GM19193 (cell line): ENCODE measurements around the gene FGGY.

Experiments
- POLR2A ChIP-seq: IDR thresholded peaks from 4 replicates; pipeline ENCODE4 v1.6.1; 2011; ENCODE audit not compliant: insufficient read depth, insufficient read length; ENCODE audit errors: extremely low read depth

Gene FGGY

DNA sequence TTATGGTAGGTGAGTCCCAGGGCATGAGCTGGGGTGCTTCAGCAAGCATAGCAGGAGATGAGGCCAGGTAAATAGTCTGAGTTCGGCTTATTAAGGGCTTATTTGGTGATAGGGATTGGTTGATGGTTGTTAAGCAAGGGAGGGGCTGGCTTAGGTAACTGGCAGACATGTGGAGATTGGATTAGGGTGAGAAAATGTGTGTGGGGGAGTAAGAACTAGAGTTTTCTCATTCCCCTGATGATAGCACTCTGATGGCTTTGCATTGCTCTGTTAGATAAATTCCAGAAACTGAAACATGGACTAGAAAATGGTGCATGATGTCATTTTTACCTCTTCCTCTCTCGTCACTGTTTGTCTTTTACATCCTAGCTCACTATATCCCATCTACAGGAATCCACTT is 53.6 kb downstream of the FGGY start:
- no peak for TF ChIP-seq POLR2A

DNA sequence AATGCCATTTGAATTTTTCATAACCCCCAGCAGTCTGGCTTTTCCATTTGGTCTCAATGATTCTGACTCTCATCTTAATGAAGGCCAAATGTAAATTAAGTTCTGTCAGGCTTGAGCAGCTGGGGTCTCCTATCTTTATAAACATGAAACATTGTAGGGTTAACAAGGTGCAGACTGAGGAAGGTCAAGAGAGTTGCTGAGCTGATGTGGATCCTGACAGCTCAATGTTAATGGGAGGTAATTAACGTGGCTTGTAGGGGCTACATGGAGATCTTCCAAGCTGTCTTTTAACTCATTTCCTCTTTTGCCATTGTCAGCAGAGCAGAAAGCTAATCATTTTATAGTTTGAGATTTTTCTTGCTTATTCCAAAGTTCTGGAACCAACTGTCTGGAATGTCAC is 55.2 kb downstream of the FGGY start:
- TF ChIP-seq POLR2A, result no peak

DNA sequence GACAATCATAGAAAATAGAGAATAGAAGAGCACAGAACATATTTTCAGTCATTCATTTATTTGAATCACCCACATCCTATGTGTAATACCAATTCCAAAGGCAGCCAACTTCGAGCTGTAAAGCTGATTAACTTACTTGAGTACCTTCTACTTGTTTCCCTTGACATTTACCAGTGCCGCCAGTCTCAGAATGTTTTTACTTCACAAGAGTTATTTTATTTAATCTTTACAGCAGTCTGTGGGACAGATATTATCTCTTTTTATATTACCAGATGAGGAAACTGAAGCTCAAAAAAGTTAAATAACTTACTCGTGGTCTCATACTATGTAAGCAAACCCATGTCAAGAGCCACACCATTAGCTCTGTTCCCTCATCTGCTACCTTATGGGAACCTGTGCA is 56.6 kb downstream of the FGGY start:
- no peak for TF ChIP-seq POLR2A

DNA sequence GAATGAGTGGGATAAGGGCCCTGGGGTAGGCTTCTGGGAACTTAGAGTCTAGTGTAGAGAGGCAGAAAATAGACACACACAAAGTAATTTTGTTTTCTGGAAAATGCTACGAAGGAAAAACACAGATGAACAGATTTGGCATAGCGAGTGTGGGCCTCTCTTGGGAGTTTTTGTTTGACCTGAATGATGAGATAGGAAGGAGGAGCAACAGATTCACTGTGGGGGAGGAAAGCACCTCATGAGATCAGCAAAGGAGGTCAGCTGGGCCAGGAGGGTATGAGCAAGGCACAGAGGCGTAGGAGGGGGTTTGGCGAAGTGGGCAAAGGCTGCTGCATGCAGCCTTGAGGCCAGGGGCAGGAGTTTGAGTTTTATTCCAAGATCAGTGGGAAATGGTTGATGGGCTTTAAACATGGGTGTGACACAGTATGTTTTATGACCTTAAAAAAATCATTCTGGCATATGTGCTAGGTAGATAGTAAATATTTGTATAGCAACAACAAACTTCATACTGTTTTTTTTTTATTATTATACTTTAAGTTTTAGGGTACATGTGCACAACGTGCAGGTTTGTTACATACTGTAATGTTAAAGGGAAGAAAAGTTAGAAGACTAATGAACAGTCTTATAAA is 57.9 kb downstream of the FGGY start:
- TF ChIP-seq POLR2A, result no peak

DNA sequence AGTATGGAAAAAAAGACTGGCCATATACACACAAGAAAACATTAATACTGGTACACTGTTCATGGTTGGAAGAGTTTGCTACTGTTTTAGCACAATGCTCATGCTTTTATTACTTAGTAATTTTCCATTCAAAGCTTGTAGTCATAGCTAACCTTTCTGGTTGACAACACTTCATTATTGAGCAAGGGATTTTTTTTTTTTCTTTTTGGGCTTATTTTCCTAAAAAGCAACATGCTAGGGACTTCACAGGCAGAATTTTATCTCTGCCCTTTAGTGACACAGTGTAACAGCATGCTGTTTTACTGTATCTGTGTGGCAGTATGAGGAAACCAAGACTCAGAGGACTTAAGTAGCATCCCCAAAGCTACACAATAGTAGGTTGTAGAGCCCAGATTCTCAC is 58.5 kb downstream of the FGGY start:
- TF ChIP-seq POLR2A, result no peak

DNA sequence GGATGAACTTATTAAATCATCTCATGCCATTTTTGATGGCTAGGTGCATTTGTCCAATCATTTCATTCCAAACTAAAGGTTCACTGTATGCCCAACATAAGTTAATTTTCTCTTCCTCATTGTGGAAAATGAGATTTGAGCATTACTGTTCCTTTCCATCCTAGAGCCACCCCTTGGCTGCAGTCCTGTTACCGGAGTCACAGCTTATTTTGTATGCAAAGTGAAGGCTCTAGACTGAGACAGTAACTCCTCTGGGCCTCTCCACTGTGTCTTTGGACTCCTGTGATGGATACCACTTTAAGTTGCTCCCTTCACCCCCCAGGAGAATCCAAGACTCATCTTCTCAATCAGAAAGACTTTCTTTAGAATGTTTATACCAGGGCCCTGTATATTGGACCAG is 59.7 kb downstream of the FGGY start:
- no peak for TF ChIP-seq POLR2A

DNA sequence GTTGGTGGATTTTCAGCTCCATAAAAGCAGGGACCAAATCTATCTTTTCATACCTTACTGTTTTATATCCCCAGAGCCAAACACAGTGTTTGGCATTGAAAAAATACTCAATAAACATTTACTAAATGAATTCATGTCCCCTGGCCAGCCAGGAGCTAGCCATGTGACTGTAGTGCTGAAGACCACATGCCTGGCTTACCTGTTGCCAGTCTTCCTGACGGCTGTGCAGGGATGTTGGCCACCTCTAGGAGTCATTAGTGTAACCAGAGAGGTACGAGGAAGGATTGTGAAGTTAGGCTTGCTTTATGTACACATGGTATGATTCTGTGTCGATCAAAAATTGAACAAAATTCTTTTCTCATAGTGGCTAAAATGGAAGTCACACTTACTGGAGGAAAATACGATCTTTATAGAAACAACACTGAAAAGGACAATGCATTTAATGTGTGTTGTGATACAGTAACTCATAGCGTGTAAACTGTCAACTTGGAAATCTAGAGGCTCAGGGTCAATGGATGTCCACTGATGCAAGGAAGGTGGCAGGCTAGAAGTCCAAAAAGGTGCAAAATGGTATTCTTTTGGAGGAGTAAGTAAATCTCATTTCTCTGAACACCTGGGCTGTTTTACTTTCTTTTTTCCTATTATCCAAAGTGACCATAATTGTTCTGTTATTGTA is 60.9 kb downstream of the FGGY start:
- TF ChIP-seq POLR2A, result no peak

DNA sequence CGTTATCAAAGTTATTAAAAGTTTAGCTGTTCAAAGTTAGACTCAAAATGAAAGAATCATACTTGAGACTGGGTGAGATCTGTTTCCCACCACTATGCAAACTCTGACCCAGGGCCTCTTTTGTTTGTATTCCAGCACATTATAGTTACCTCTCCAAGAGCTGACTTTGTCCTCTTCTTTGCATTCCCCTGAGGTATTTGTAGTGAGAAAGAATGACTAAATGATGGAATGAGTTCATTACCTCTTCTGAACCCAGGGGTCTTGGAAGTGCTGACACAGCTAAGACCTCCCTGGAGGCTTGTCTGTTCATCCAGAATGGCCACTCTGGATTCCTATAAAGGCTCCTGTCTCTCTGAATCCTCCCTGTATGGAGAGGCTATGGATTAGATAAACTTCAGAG is 62.4 kb downstream of the FGGY start:
- no peak for TF ChIP-seq POLR2A

DNA sequence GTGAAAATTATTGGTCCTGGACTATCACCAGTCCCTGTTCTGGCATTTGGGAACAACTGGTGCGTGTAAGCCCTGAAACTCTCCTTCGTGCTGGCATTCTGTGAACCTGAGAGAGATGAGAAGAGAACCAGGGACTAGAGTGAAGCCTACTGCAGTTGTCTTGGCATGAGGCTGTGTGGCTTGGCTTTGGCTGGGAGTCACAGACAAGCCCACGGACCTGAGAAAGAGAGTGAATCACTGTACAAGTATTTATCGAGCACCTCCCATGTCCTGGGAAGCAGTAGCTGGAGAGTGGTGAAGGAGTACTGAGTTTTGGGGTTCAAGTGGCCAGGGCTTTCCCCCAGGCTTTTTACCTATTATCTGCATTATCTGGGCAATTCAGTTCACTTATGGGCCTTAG is 63.3 kb downstream of the FGGY start:
- no peak for TF ChIP-seq POLR2A

DNA sequence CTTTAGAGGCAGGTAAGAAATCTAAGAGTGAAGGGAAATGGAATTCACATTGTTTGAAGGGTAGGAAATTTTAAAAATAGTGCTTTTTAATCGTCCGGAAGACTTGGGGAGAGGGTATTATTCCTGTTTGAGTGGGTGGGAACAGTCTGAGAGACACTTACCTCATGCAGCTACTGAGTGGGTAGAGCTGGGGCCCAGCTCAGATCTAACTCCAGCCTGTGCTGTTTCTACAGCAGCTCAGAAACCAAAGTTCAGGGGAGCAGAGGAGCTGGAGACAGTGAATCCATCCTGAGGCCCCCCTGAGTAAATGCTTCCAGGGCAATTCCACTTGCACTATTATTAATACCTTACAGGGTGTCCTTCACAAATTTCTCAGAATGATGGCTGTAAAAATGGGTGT is 63.8 kb downstream of the FGGY start:
- no peak for TF ChIP-seq POLR2A

DNA sequence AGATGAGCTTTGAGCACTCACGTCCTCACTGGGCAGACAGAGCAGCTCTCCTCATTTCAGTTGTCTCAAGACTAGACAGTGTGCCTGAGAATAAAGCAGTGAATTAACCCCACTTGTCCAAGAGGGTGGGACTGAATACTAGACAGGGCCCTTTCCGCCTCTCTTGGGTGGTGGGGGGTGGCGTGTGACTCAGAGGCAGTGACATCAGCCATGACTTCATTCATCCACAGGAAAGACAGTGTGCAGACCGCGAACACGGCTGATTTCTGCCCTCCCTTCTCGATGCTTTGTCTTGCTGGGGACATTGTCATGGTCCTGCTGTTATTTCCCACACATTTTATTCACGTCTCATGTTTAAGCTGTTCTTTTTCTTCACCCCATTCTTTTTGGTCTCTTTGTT is 64.9 kb downstream of the FGGY start:
- no peak for TF ChIP-seq POLR2A

DNA sequence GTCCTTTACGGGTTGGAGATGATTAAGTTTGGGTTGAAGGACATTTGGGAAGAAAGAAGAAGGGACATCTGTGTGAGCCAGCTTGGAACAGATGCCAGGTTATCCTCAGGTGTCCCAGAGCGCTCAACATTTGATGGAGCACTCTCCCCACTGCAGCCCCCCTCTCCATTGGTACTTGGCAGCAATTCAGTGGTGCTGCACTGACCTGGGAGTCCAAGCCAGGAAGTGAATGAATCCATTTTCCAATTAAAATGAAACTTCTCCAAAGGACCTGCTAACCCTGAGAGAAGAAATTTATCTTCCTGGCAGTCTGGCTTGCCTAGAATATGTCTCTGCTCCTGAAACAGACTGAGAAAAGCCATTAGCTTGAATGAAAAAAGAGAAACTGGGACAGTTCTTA is 67.1 kb downstream of the FGGY start:
- TF ChIP-seq POLR2A, result no peak

DNA sequence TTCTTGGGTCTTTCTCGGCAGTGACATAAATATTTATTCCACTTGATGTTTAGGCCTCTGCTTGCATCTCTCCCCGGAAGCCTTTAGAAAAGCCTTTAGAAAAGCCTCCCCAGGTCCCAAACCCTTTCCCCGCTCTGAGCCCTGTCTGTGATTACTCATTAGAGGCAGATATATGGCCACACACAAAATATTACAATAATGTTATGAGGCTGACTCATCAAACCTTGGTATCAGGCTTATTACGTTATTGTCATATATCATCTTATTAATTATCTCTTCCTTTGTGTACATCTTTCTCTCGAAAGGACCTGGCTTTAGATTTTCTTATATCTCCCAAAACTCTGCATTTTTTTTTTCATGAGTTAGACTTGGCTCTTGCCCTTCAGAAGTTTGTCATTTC is 69.5 kb downstream of the FGGY start:
- no peak for TF ChIP-seq POLR2A

DNA sequence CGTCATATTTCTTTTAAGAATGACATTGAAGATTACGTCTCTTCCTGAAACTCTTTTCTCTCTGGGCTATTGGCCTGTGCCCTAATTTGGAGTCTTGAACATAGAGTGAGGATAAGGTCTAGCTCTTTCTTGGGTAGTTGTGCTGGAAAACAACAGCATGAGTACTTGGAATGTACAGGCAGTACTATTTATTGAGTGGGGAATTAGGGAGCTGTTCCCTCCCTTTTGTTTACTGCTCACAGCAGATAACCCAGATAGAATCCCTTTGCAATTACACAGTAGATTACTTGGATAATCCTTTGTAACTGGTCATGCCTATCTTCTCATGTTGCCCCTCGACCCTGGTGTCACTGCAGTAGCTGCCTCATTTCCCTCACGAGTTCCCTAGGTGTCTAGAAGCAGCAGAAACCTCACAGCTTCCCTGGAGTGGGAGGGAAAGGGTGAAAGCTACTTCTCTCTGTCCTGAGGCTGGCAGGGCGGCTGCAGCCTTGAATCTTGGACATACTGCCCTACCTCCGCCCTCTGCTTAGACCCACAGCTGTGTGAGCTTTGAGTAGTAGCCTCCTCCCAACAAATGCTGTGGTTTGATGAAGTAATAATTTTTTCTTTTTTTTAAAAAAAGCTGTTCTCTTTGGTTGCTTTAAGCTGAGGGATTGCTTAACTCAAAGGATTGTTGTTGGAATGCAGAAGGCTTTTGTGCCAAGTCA is 70.6 kb downstream of the FGGY start:
- no peak for TF ChIP-seq POLR2A

DNA sequence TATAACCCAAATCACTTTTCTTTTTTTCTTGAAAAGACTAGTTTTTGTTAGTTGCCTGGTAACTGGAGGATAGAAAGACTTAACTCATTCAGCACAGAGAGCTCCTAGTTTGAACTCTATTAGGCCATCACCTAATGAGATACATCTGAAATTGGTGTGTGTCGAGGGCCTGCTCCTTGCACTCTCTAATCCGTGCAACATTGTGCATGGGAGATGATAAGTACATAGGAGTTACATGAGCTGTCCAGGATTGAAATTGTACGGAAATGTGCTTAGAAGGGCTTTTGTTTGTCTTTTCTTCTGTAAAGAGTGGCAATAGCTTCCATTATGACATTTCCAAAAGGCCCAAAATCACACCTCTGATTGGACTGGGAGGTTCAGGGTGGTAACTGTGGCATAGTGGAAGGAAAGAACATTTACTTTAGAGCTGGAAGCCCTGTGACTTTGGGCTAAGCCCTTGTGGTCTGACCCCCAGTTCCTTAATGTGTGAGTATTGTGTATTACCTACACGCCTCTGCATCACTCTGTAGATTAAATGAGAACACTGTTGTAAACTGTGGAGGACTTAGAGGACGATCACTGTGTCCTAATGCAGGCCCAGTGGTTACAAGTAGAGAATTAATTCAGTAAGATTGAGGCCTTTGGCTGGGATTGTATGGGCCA is 71.2 kb downstream of the FGGY start:
- no peak for TF ChIP-seq POLR2A
